ENCODE results near the gene DOCK1. TPM values are rescaled to one million over a fixed set of nuclear protein-coding genes. Genes with fewer than 3 reads are reported as not detected.

The DOCK1 gene
- total RNA-seq, 2 experiments from 2014 or later = 0.14 to 0.18 TPM

DNA sequence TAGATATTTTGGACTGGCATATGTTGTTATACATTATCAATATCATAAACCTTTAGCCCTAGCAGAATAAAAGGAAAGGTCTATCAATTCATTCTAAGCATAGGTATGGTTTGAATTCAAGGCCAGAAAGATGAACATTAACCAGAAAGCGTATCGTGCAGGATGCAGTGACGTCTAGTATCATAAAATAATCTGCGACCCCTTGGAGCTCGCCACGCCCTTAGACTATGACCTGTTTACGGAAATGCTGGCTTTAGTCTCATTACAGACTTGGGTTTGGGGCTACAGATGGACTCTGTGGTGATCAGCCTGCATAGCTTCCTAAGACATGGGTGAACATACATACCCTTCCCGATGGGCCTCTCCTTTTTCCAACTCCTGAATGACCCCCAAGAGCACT, 269.6 kb downstream of the DOCK1 start:
- Mint-ChIP-seq H3K4me1 (ENCODE audit: low read depth) (no peaks in the 10 kb centered on the region), H3K9me3 (no peaks in the 10 kb centered on the region), H3K4me3 (no peak overlapping the region), H3K36me3 (ENCODE audit: low read depth) (no peaks in the 10 kb centered on the region), H3K27me3 (no peaks in the 10 kb centered on the region), H3K27ac (no peak overlapping the region)
- no peak for ATAC-seq
- TF ChIP-seq, protein P1, sequence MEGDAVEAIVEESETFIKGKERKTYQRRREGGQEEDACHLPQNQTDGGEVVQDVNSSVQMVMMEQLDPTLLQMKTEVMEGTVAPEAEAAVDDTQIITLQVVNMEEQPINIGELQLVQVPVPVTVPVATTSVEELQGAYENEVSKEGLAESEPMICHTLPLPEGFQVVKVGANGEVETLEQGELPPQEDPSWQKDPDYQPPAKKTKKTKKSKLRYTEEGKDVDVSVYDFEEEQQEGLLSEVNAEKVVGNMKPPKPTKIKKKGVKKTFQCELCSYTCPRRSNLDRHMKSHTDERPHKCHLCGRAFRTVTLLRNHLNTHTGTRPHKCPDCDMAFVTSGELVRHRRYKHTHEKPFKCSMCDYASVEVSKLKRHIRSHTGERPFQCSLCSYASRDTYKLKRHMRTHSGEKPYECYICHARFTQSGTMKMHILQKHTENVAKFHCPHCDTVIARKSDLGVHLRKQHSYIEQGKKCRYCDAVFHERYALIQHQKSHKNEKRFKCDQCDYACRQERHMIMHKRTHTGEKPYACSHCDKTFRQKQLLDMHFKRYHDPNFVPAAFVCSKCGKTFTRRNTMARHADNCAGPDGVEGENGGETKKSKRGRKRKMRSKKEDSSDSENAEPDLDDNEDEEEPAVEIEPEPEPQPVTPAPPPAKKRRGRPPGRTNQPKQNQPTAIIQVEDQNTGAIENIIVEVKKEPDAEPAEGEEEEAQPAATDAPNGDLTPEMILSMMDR (IDR thresholded peaks at IDR 0.05) = no peak
- intact Hi-C loops (cut with micrococcal nuclease) = no loop called here
- no peak for DNase-seq
- POLR2A ChIA-PET = no interaction called here
- CTCF ChIA-PET = no interaction called here

DNA sequence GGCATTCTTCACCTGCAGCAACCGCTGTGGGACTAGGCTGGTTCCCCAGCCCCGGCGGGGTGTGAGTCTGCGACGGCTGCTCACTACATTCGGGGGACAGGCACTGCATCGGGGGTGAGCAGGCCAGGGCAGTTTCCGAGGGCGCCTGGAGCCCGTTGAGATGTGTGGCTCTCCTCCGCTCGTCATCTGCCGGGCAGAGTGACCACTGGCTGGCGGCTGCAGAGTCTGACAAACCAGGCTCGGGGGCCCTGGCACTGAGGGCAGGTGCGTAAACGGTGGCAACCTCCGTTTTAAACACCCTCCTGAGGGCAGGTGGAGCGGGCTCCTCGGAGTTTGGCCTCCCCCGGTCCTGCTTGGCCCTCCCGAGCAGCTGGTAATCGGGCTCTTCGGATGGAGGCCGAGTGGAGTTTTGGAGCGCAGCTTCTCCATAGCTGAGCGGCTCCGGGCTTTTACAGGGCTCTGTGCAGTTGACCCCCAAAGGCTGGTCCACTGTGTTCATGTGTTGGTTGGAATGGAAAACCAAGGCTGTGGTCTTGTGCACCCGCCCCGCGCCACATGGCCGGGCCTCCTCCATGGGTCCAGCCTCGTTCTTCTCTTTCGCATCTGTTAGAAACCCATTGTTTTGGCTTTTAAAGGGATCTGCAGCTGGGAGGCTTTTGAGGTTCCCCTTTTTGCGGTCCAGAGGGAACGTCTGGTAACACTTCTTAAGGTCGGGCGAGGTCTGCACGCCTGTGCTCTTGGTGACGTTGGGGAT, 270.3 kb downstream of the DOCK1 start:
- H3K4me3 Mint-ChIP-seq = no peak overlapping the region
- intact Hi-C loops (cut with micrococcal nuclease) = no loop called here
- H3K27me3 Mint-ChIP-seq = no peaks in the 10 kb centered on the region
- H3K4me1 Mint-ChIP-seq (ENCODE audit: low read depth) = no peaks in the 10 kb centered on the region
- no peak for ATAC-seq
- no peaks in the 10 kb centered on the region for H3K9me3 Mint-ChIP-seq
- H3K27ac Mint-ChIP-seq = no peak overlapping the region
- TF ChIP-seq, protein P1 (IDR thresholded peaks at IDR 0.05) = no peak
- H3K36me3 Mint-ChIP-seq (ENCODE audit: low read depth) = no peaks in the 10 kb centered on the region
- DNase-seq = no peak
- CTCF ChIA-PET = no interaction called here
- POLR2A ChIA-PET = no interaction called here

DNA sequence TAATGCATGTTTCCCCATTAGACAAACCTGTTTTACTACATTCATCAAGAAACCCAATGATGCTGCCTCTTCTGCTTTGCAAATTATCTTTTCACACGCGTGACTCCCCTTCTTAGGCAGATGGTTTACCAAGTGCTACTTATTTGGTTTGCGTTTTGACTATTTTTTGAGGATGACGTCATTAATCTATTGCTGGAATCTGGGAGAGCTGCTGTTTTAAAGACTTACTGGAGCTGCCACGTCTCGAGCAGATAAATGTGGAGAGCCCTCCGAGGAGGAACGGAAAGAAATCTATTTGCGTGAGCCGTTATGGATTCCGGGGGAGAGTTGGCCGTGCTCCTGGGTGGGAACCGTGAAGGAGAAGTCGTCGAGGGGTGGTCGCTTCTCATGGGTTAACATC, 271.4 kb downstream of the DOCK1 start:
- Mint-ChIP-seq H3K27me3 (no peaks in the 10 kb centered on the region), H3K27ac (no peak overlapping the region), H3K4me3 (no peak overlapping the region), H3K36me3 (ENCODE audit: low read depth) (no peaks in the 10 kb centered on the region), H3K9me3 (no peaks in the 10 kb centered on the region), H3K4me1 (ENCODE audit: low read depth) (no peaks in the 10 kb centered on the region)
- no peak for DNase-seq
- intact Hi-C loops (cut with micrococcal nuclease) = no loop called here
- no peak for ATAC-seq
- ChIA-PET POLR2A (no interaction called here), CTCF (no interaction called here)
- TF ChIP-seq, protein P1 (IDR thresholded peaks at IDR 0.05) = no peak

DNA sequence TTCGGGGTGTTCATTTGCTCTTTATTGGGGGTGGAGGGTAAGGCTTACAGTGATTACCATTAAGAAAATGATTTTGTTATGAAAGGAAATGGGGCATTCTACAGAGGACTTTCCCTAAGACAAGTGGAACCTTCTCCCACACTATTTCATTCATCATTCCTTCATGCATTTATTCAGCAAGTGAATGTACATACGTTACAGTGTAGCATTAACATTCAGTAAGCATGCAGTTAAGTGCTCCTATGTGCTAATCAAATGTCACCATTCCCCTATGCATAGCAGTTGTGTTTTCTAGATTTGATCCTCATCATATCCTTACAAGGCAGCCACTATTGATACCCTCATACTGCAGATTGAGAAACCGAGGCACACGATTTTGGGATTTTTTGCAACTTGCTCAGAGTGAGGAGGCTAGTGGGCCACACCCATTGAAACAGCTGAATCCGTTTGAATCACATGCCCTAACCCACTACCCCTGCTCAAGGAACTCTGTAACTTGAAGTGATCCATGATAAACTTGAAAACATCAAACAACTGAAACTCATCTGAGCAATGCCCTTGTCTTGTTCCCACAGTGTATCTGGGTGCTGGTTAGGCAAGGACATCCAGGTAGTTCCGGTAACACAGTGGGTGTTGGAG, 274.5 kb downstream of the DOCK1 start:
- POLR2A ChIA-PET = no interaction called here
- intact Hi-C loops (cut with micrococcal nuclease) = no loop called here
- Mint-ChIP-seq H3K36me3 (ENCODE audit: low read depth) (no peaks in the 10 kb centered on the region), H3K9me3 (no peaks in the 10 kb centered on the region), H3K27me3 (no peaks in the 10 kb centered on the region), H3K4me1 (ENCODE audit: low read depth) (no peaks in the 10 kb centered on the region), H3K4me3 (no peak overlapping the region), H3K27ac (no peak overlapping the region)
- DNase-seq = no peak
- CTCF ChIA-PET = no interaction called here
- TF ChIP-seq, protein P1 (IDR thresholded peaks at IDR 0.05) = no peak
- no peak for ATAC-seq

DNA sequence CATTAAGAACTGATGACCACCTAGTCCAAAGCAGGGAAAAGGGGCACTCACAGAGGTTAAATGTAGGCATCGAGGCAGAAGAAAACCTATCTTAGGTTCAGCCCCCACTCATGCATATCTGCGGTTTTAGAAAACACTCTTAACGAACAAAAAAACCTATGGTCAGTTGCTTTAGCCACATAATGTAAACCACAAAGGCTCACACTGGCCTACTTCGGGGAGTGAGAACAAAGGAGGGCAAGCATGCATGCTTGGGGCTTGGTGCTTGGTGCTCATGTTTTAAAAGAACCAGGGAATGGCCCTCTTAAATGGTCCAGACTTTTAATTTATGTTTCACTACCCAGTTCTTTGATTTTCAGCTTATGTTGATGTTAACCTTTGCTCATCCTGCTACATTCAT, 276.9 kb downstream of the DOCK1 start:
- no peak overlapping the region for H3K27ac Mint-ChIP-seq
- no peaks in the 10 kb centered on the region for H3K27me3 Mint-ChIP-seq
- no peak overlapping the region for H3K4me3 Mint-ChIP-seq
- TF ChIP-seq, protein P1 (IDR thresholded peaks at IDR 0.05) = no peak
- no peak for ATAC-seq
- intact Hi-C loops (cut with micrococcal nuclease) = no loop called here
- POLR2A ChIA-PET = no interaction called here
- CTCF ChIA-PET = no interaction called here
- no peaks in the 10 kb centered on the region for H3K9me3 Mint-ChIP-seq
- no peak for DNase-seq
- H3K36me3 Mint-ChIP-seq (ENCODE audit: low read depth) = no peaks in the 10 kb centered on the region
- no peaks in the 10 kb centered on the region for H3K4me1 Mint-ChIP-seq (ENCODE audit: low read depth)
